Uterus (tissue), 2 donors: ENCODE results near the gene C22orf23.
"Not testable (repeated sequence)": the region's sequence is repeated elsewhere in the genome, so short reads cannot be mapped to it uniquely, and the experiment has no call there.

Experiments
- POLR2A ChIP-seq, 2 donors: fragments of 450-650 bp; IDR thresholded peaks; one replicate each; pipeline ENCODE4 v1.6.1; 2016; ENCODE audit warnings: antibody characterized with exemption in 2 of 2, mild to moderate bottlenecking in 1 of 2, moderate library complexity in 1 of 2
- TF ChIP-seq, protein P1 (sequence below), 4 experiments: fragments of 200-600 bp in 2 of 4; fragments of 450-650 bp in 2 of 4; sonication (generic) in 2 of 4; IDR thresholded peaks; one replicate each; pipeline ENCODE4 v1.5.1; 2016 to 2019; ENCODE audit warnings: antibody characterized with exemption in 4 of 4, mild to moderate bottlenecking in 2 of 4, moderate library complexity in 1 of 4

- TF ChIP-seq, protein P1, sequence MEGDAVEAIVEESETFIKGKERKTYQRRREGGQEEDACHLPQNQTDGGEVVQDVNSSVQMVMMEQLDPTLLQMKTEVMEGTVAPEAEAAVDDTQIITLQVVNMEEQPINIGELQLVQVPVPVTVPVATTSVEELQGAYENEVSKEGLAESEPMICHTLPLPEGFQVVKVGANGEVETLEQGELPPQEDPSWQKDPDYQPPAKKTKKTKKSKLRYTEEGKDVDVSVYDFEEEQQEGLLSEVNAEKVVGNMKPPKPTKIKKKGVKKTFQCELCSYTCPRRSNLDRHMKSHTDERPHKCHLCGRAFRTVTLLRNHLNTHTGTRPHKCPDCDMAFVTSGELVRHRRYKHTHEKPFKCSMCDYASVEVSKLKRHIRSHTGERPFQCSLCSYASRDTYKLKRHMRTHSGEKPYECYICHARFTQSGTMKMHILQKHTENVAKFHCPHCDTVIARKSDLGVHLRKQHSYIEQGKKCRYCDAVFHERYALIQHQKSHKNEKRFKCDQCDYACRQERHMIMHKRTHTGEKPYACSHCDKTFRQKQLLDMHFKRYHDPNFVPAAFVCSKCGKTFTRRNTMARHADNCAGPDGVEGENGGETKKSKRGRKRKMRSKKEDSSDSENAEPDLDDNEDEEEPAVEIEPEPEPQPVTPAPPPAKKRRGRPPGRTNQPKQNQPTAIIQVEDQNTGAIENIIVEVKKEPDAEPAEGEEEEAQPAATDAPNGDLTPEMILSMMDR (IDR thresholded peaks at IDR 0.05), result not testable (repeated sequence)
- not testable (repeated sequence) for TF ChIP-seq POLR2A (IDR thresholded peaks at IDR 0.05)
Observed at GRCh38 chr22:37947142-37947795, 6.1 kb downstream of the C22orf23 start.
